ENCODE data around the gene GARIN5A.

GARIN5A gene

GRCh38 chr19:50507376-50507775, 30.7 kb upstream of the GARIN5A start:
- DNase-seq = no peak

- DNase-seq = no peak
These were observed 30.1 kb upstream of the GARIN5A start for GRCh38 chr19:50506700-50507099.

- DNase-seq = no peak
These were observed 29.4 kb upstream of the GARIN5A start for GRCh38 chr19:50505856-50506611.

GRCh38 chr19:50501568-50502475, 25.2 kb upstream of the GARIN5A start:
- no peak for DNase-seq

GRCh38 chr19:50501186-50501567, 24.5 kb upstream of the GARIN5A start:
- DNase-seq = no peak

GRCh38 chr19:50500753-50501151, 24.1 kb upstream of the GARIN5A start:
- no peak for DNase-seq

- DNase-seq = no peak
These were observed 23.6 kb upstream of the GARIN5A start for GRCh38 chr19:50500060-50500752.

- DNase-seq = no peak
These were observed 21.8 kb upstream of the GARIN5A start for GRCh38 chr19:50498219-50499056.

GRCh38 chr19:50497022-50497405, 20.4 kb upstream of the GARIN5A start:
- DNase-seq = no peak

- no peak for DNase-seq
These were observed 19.8 kb upstream of the GARIN5A start for GRCh38 chr19:50496189-50497021.

GRCh38 chr19:50495020-50495531, 18.4 kb upstream of the GARIN5A start:
- no peak for DNase-seq

GRCh38 chr19:50494186-50495019, 17.8 kb upstream of the GARIN5A start:
- DNase-seq = no peak

- no peak for DNase-seq
These were observed 16.5 kb upstream of the GARIN5A start for GRCh38 chr19:50493171-50493570.

GRCh38 chr19:50492303-50493052, 15.8 kb upstream of the GARIN5A start:
- DNase-seq = peak; percentile 32

GRCh38 chr19:50490991-50491472, 14.4 kb upstream of the GARIN5A start:
- no peak for DNase-seq

GRCh38 chr19:50490411-50490811, 13.8 kb upstream of the GARIN5A start:
- DNase-seq = no peak

GRCh38 chr19:50489461-50490011, 12.9 kb upstream of the GARIN5A start:
- no peak for DNase-seq

- DNase-seq = no peak
These were observed 11.9 kb upstream of the GARIN5A start for GRCh38 chr19:50488389-50489194.

Measured in CD4-positive, alpha-beta T cell treated with Interferon gamma for 1 hour (primary cell).